Thymus (tissue), 11 donors: ENCODE results near the gene GIGYF1. TPM values are rescaled to one million over a fixed set of nuclear protein-coding genes. Genes with fewer than 3 reads are reported as not detected.
A peak's percentile ranks its signal among the peaks of the same experiment; 100 is the strongest.

Source experiments
- DNase-seq, 9 donors: peaks; one replicate each; pipeline ENCODE4 v3.0.0-alpha.2; 2013; ENCODE audit warnings: low spot score in 9 of 9, low read depth in 6 of 9, missing footprints in 1 of 9
- H3K27ac ChIP-seq, 2 donors: one replicate each; pipeline ENCODE4 v1.5.1; 2013; ENCODE audit warnings: control low read depth in 1 of 2, low read depth in 1 of 2, low read length in 1 of 2, mild to moderate bottlenecking in 1 of 2, moderate library complexity in 1 of 2
- H3K27me3 ChIP-seq, 2 donors: one replicate each; pipeline ENCODE4 v1.5.1; 2013; ENCODE audit warnings: low read length in 1 of 2; ENCODE audit not compliant: control insufficient read depth in 2 of 2, insufficient read depth in 1 of 2
- H3K36me3 ChIP-seq, 2 donors: one replicate each; pipeline ENCODE4 v1.5.1; 2013; ENCODE audit warnings: low read length in 1 of 2, mild to moderate bottlenecking in 1 of 2, moderate library complexity in 1 of 2; ENCODE audit not compliant: control insufficient read depth in 2 of 2, insufficient read depth in 2 of 2
- H3K4me1 ChIP-seq, 2 donors: one replicate each; pipeline ENCODE4 v1.5.1; 2013; ENCODE audit warnings: low read length in 2 of 2; ENCODE audit not compliant: control insufficient read depth in 2 of 2, insufficient read depth in 2 of 2
- H3K4me3 ChIP-seq, 2 donors: one replicate each; pipeline ENCODE4 v1.5.1; 2013; ENCODE audit warnings: low read length in 2 of 2, control low read depth in 1 of 2, mild to moderate bottlenecking in 1 of 2
- H3K9me3 ChIP-seq, 2 donors: one replicate each; pipeline ENCODE4 v1.5.1; 2013; ENCODE audit warnings: low read length in 1 of 2, mild to moderate bottlenecking in 1 of 2; ENCODE audit not compliant: control insufficient read depth in 2 of 2, insufficient read depth in 1 of 2
- WGBS: extraction: QIAGEN DNeasy Blood & Tissue Kit; methylation state at CpG from one replicate; pipeline ENCODE4 v1.1.7; 2013; 5-methylcytosine and 5-hydroxymethylcytosine counted together
- polyA plus RNA-seq: library from polyadenylated mRNA; stranded (reverse); fragments of 200-250 nt; gene quantifications from one replicate; pipeline ENCODE4 v1.2.3, GENCODE V29; 2013
- total RNA-seq: library from RNA; stranded (reverse); fragments of 120-200 nt; gene quantifications from one replicate; pipeline ENCODE4 v1.2.4, GENCODE V29; 2013
- donor health status: healthy.

Gene GIGYF1
- total and polyA plus RNA-seq, 2 donors: 13.8 to 60.1 TPM

GRCh38 chr7:100699018-100699417 is 5.0 kb upstream of the GIGYF1 start:
- Histone ChIP-seq H3K4me1 (peaks cover 0 to 9% of the 10 kb centered on the region in 2 donors), H3K9me3 (no peaks in the 10 kb centered on the region), H3K27ac (no peak overlapping the region), H3K36me3 (no peaks in the 10 kb centered on the region), H3K27me3 (peaks cover 3 to 60% of the 10 kb centered on the region in 2 donors), H3K4me3 (no peak overlapping the region)
- DNase-seq: no peak
- 85% methylated on average over 6 of the region's 6 CpGs for WGBS

GRCh38 chr7:100696123-100696521 is 2.1 kb upstream of the GIGYF1 start:
- Histone ChIP-seq H3K4me3 (no peak overlapping the region), H3K27me3 (peaks cover 3 to 56% of the 10 kb centered on the region in 2 donors), H3K9me3 (no peaks in the 10 kb centered on the region), H3K36me3 (peaks cover under 1% of the 10 kb centered on the region in 2 donors), H3K4me1 (peaks cover 19 to 30% of the 10 kb centered on the region in 2 donors), H3K27ac (no peak overlapping the region)
- 91% methylated on average over 6 of the region's 6 CpGs for WGBS
- no peak for DNase-seq

GRCh38 chr7:100693312-100694097 is 545 bp downstream of the GIGYF1 start:
- H3K4me1 ChIP-seq: peaks cover 21 to 43% of the 10 kb centered on the region in 2 donors
- H3K27ac ChIP-seq: peak overlapping the region in 1 of 2 donors; percentile 79
- peaks cover 3 to 38% of the 10 kb centered on the region in 2 donors for H3K27me3 ChIP-seq
- H3K9me3 ChIP-seq: no peaks in the 10 kb centered on the region
- H3K4me3 ChIP-seq: peak overlapping the region; percentile 74 to 97
- under 1% methylated on average over 81 of the region's 81 CpGs for WGBS
- DNase-seq: peak in 1 of 9 donors; percentile 33
- H3K36me3 ChIP-seq: peaks cover 13 to 18% of the 10 kb centered on the region in 2 donors

GRCh38 chr7:100692578-100692961 is 1.5 kb downstream of the GIGYF1 start:
- Histone ChIP-seq H3K4me3 (peak overlapping the region; percentile 74 to 97), H3K36me3 (peaks cover 23 to 28% of the 10 kb centered on the region in 2 donors), H3K4me1 (peaks cover 21 to 43% of the 10 kb centered on the region in 2 donors), H3K27me3 (peaks cover 3 to 31% of the 10 kb centered on the region in 2 donors), H3K9me3 (no peaks in the 10 kb centered on the region), H3K27ac (no peak overlapping the region)
- DNase-seq: no peak
- 79% methylated on average over 6 of the region's 6 CpGs for WGBS

- H3K4me1 ChIP-seq: peaks cover 21 to 43% of the 10 kb centered on the region in 2 donors
- H3K36me3 ChIP-seq: peaks cover 29 to 34% of the 10 kb centered on the region in 2 donors
- H3K27me3 ChIP-seq: peaks cover 3 to 25% of the 10 kb centered on the region in 2 donors
- H3K4me3 ChIP-seq: peak overlapping the region in 1 of 2 donors; percentile 13
- WGBS: 46% methylated on average over 28 of the region's 28 CpGs
- no peaks in the 10 kb centered on the region for H3K9me3 ChIP-seq
- peak in 6 of 9 donors; percentile 71 to 90 (median 84) for DNase-seq
- H3K27ac ChIP-seq: no peak overlapping the region
Measured at GRCh38 chr7:100691676-100692577, 2.1 kb downstream of the GIGYF1 start.

GRCh38 chr7:100689230-100690135 is 4.6 kb downstream of the GIGYF1 start:
- peaks cover 54 to 58% of the 10 kb centered on the region in 2 donors for H3K36me3 ChIP-seq
- peaks cover 21 to 36% of the 10 kb centered on the region in 2 donors for H3K4me1 ChIP-seq
- H3K27me3 ChIP-seq: peaks cover 0 to under 1% of the 10 kb centered on the region in 2 donors
- H3K27ac ChIP-seq: no peak overlapping the region
- WGBS: 98% methylated on average over 18 of the region's 18 CpGs
- H3K4me3 ChIP-seq: no peak overlapping the region
- no peak for DNase-seq
- no peaks in the 10 kb centered on the region for H3K9me3 ChIP-seq

- DNase-seq: no peak
- H3K27ac ChIP-seq: no peak overlapping the region
- 98% methylated on average over 16 of the region's 16 CpGs for WGBS
- H3K27me3 ChIP-seq: no peaks in the 10 kb centered on the region
- no peaks in the 10 kb centered on the region for H3K9me3 ChIP-seq
- H3K36me3 ChIP-seq: peaks cover 65 to 68% of the 10 kb centered on the region in 2 donors
- peaks cover 21 to 34% of the 10 kb centered on the region in 2 donors for H3K4me1 ChIP-seq
- H3K4me3 ChIP-seq: no peak overlapping the region
Measured at GRCh38 chr7:100688326-100688860, 5.7 kb downstream of the GIGYF1 start.

- peaks cover 70 to 74% of the 10 kb centered on the region in 2 donors for H3K36me3 ChIP-seq
- peaks cover 18 to 30% of the 10 kb centered on the region in 2 donors for H3K4me1 ChIP-seq
- no peak overlapping the region for H3K4me3 ChIP-seq
- no peaks in the 10 kb centered on the region for H3K9me3 ChIP-seq
- no peaks in the 10 kb centered on the region for H3K27me3 ChIP-seq
- DNase-seq: no peak
- 97% methylated on average over 25 of the region's 25 CpGs for WGBS
- H3K27ac ChIP-seq: no peak overlapping the region
Measured at GRCh38 chr7:100687751-100688300, 6.2 kb downstream of the GIGYF1 start.
